ENCODE data around the gene FAM187B. TPM values are rescaled to one million over a fixed set of nuclear protein-coding genes. Genes with fewer than 3 reads are reported as not detected.

Gene FAM187B
- total and polyA plus RNA-seq, 4 donors: 0.17 TPM; not detected in 3

GRCh38 chr19:35209646-35210045 lies 18.9 kb downstream of the FAM187B start:
- TF ChIP-seq HNF4G (IDR thresholded peaks at IDR 0.05) (no peak), RAD21 (IDR thresholded peaks at IDR 0.05) (no peak), NR2F2 (IDR thresholded peaks at IDR 0.05) (no peak)
- TF ChIP-seq, protein P1, sequence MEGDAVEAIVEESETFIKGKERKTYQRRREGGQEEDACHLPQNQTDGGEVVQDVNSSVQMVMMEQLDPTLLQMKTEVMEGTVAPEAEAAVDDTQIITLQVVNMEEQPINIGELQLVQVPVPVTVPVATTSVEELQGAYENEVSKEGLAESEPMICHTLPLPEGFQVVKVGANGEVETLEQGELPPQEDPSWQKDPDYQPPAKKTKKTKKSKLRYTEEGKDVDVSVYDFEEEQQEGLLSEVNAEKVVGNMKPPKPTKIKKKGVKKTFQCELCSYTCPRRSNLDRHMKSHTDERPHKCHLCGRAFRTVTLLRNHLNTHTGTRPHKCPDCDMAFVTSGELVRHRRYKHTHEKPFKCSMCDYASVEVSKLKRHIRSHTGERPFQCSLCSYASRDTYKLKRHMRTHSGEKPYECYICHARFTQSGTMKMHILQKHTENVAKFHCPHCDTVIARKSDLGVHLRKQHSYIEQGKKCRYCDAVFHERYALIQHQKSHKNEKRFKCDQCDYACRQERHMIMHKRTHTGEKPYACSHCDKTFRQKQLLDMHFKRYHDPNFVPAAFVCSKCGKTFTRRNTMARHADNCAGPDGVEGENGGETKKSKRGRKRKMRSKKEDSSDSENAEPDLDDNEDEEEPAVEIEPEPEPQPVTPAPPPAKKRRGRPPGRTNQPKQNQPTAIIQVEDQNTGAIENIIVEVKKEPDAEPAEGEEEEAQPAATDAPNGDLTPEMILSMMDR (IDR thresholded peaks at IDR 0.05; ENCODE audit: low read depth, low read length, missing input control): no peak
- TF ChIP-seq, protein P2, sequence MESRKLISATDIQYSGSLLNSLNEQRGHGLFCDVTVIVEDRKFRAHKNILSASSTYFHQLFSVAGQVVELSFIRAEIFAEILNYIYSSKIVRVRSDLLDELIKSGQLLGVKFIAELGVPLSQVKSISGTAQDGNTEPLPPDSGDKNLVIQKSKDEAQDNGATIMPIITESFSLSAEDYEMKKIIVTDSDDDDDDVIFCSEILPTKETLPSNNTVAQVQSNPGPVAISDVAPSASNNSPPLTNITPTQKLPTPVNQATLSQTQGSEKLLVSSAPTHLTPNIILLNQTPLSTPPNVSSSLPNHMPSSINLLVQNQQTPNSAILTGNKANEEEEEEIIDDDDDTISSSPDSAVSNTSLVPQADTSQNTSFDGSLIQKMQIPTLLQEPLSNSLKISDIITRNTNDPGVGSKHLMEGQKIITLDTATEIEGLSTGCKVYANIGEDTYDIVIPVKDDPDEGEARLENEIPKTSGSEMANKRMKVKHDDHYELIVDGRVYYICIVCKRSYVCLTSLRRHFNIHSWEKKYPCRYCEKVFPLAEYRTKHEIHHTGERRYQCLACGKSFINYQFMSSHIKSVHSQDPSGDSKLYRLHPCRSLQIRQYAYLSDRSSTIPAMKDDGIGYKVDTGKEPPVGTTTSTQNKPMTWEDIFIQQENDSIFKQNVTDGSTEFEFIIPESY (IDR thresholded peaks at IDR 0.05): no peak
- H3K27ac ChIP-seq (ENCODE audit: low read depth in 1 of 2, low read length in 2 of 2): no peak overlapping the region
- no peaks in the 10 kb centered on the region for H3K36me3 ChIP-seq (ENCODE audit: control insufficient read depth in 4 of 4, insufficient read depth in 3 of 4, low read depth in 1 of 4, low read length in 3 of 4)
- H3K9ac ChIP-seq (ENCODE audit: low read depth in 1 of 2, low read length in 2 of 2): no peak overlapping the region
- no peak overlapping the region for H3K4me3 ChIP-seq (ENCODE audit: low read depth in 1 of 3, low read length in 3 of 3)
- peaks cover 0 to 3% (median under 1%) of the 10 kb centered on the region in 4 donors for H3K4me1 ChIP-seq (ENCODE audit: control insufficient read depth in 4 of 4, insufficient read depth in 4 of 4, low read length in 3 of 4)
- H3K27me3 ChIP-seq (ENCODE audit: control insufficient read depth in 4 of 4, insufficient read depth in 4 of 4, low read length in 3 of 4): no peaks in the 10 kb centered on the region
- no peaks in the 10 kb centered on the region for H3K9me3 ChIP-seq (ENCODE audit: control insufficient read depth in 4 of 4, low read length in 3 of 4)
- 89% methylated on average over 4 of the region's 4 CpGs for whole genome bisulfite sequencing
- DNase-seq (ENCODE audit: low spot score): no peak

DNA sequence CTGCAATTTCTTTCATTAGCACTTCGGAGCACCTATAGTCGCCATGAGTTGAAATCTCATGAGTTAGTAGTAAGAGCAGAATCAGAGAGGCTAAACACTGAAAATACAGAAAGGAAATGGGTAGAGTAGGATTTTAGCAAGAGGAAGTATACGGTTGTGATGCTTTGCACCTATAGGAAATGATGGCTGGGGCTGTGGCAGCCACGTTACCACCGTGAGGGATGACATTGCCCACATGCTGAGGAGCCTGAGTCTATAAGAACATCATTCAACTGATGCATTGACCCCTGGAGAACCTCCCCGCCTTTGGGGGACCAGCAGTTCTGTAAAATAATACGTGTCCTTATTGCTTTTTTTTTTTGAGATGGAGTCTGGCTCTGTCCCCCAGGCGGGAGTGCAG lies 20.4 kb downstream of the FAM187B start:
- H3K27ac ChIP-seq (ENCODE audit: low read depth in 1 of 2, low read length in 2 of 2): no peak overlapping the region
- no peaks in the 10 kb centered on the region for H3K27me3 ChIP-seq (ENCODE audit: control insufficient read depth in 4 of 4, insufficient read depth in 4 of 4, low read length in 3 of 4)
- no peaks in the 10 kb centered on the region for H3K36me3 ChIP-seq (ENCODE audit: control insufficient read depth in 4 of 4, insufficient read depth in 3 of 4, low read depth in 1 of 4, low read length in 3 of 4)
- H3K9me3 ChIP-seq (ENCODE audit: control insufficient read depth in 4 of 4, low read length in 3 of 4): no peaks in the 10 kb centered on the region
- H3K9ac ChIP-seq (ENCODE audit: low read depth in 1 of 2, low read length in 2 of 2): no peak overlapping the region
- peaks cover 0 to 2% (median 0%) of the 10 kb centered on the region in 4 donors for H3K4me1 ChIP-seq (ENCODE audit: control insufficient read depth in 4 of 4, insufficient read depth in 4 of 4, low read length in 3 of 4)
- 93% methylated on average over 8 of the region's 8 CpGs for WGBS
- DNase-seq (ENCODE audit: low spot score): no peak
- TF ChIP-seq, protein P2 (IDR thresholded peaks at IDR 0.05): no peak
- TF ChIP-seq, protein P3, sequence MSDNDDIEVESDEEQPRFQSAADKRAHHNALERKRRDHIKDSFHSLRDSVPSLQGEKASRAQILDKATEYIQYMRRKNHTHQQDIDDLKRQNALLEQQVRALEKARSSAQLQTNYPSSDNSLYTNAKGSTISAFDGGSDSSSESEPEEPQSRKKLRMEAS (IDR thresholded peaks at IDR 0.05): no peak
- no peak for TF ChIP-seq EGR1 (IDR thresholded peaks at IDR 0.05; ENCODE audit: low read depth in 2 of 2)
- TF ChIP-seq TAF1 (conservative IDR thresholded peaks at IDR 0.05): no peak
- no peak for TF ChIP-seq GABPA (IDR thresholded peaks at IDR 0.05 in 1 of 2, conservative IDR thresholded peaks at IDR 0.05 in 1 of 2)
- TF ChIP-seq YY1 (IDR thresholded peaks at IDR 0.05): no peak
- TF ChIP-seq ATF3 (IDR thresholded peaks at IDR 0.05): no peak
- no peak for TF ChIP-seq REST (IDR thresholded peaks at IDR 0.05)
- TF ChIP-seq FOXA2 (IDR thresholded peaks at IDR 0.05): no peak
- no peak for TF ChIP-seq RXRA (IDR thresholded peaks at IDR 0.05)
- TF ChIP-seq RAD21 (IDR thresholded peaks at IDR 0.05): no peak
- TF ChIP-seq FOXA1 (IDR thresholded peaks at IDR 0.05): no peak
- TF ChIP-seq, protein P1 (IDR thresholded peaks at IDR 0.05; ENCODE audit: low read depth, low read length, missing input control): no peak
- no peak for TF ChIP-seq HNF4A (conservative IDR thresholded peaks at IDR 0.05)
- no peak for TF ChIP-seq JUND (IDR thresholded peaks at IDR 0.05)
- TF ChIP-seq SP1 (IDR thresholded peaks at IDR 0.05): no peak
- no peak for TF ChIP-seq NR2F2 (IDR thresholded peaks at IDR 0.05)
- no peak overlapping the region for H3K4me3 ChIP-seq (ENCODE audit: low read depth in 1 of 3, low read length in 3 of 3)

Data from liver (tissue), 9 donors.